GM21515 (cell line): ENCODE results near the gene PROSER2.
"Not testable (repeated sequence)": the region's sequence is repeated elsewhere in the genome, so short reads cannot be mapped to it uniquely, and the experiment has no call there.

Experiments used
- ATAC-seq: cut with Tn5 transposase; IDR thresholded peaks from one replicate; pipeline ENCODE4 v1.9.1; 2021; ENCODE audit not compliant: unreplicated experiment

The PROSER2 gene

GRCh38 chr10:11884706-11885423 is 61.7 kb downstream of the PROSER2 start:
- no peak for ATAC-seq

GRCh38 chr10:11885437-11886137 is 62.4 kb downstream of the PROSER2 start:
- no peak for ATAC-seq

- ATAC-seq = no peak
Measured at GRCh38 chr10:11886138-11886474, 63.0 kb downstream of the PROSER2 start.

- ATAC-seq = no peak
Measured at GRCh38 chr10:11886851-11887250, 63.7 kb downstream of the PROSER2 start.

- ATAC-seq = no peak
Measured at GRCh38 chr10:11887381-11888227, 64.4 kb downstream of the PROSER2 start.

- not testable (repeated sequence) for ATAC-seq
Measured at GRCh38 chr10:11889263-11889662, 66.1 kb downstream of the PROSER2 start.

- ATAC-seq = no peak
Measured at GRCh38 chr10:11891776-11892486, 68.8 kb downstream of the PROSER2 start.

- ATAC-seq = no peak
Measured at GRCh38 chr10:11893749-11894278, 70.7 kb downstream of the PROSER2 start.

- ATAC-seq = no peak
Measured at GRCh38 chr10:11894381-11895107, 71.4 kb downstream of the PROSER2 start.

GRCh38 chr10:11895108-11895466 is 71.9 kb downstream of the PROSER2 start:
- no peak for ATAC-seq

- ATAC-seq = no peak
Measured at GRCh38 chr10:11895598-11895997, 72.4 kb downstream of the PROSER2 start.

- no peak for ATAC-seq
Measured at GRCh38 chr10:11896549-11897200, 73.5 kb downstream of the PROSER2 start.

- ATAC-seq = no peak
Measured at GRCh38 chr10:11898033-11898371, 74.8 kb downstream of the PROSER2 start.

GRCh38 chr10:11898372-11899066 is 75.4 kb downstream of the PROSER2 start:
- ATAC-seq = no peak

GRCh38 chr10:11899067-11899876 is 76.1 kb downstream of the PROSER2 start:
- no peak for ATAC-seq

GRCh38 chr10:11901036-11901301 is 77.8 kb downstream of the PROSER2 start:
- ATAC-seq = no peak

GRCh38 chr10:11901454-11901832 is 78.3 kb downstream of the PROSER2 start:
- ATAC-seq = no peak

GRCh38 chr10:11901833-11902475 is 78.8 kb downstream of the PROSER2 start:
- ATAC-seq = no peak
